ENCODE results near the gene C18orf32. TPM values are rescaled to one million over a fixed set of nuclear protein-coding genes. Genes with fewer than 3 reads are reported as not detected.
A peak's percentile ranks its signal among the peaks of the same experiment; 100 is the strongest.
"Not testable (repeated sequence)": the region's sequence is repeated elsewhere in the genome, so short reads cannot be mapped to it uniquely, and the experiment has no call there.

Gene C18orf32
- total RNA-seq (10 to 100 TPM; 43.3 to 57.3 TPM), polyA plus RNA-seq (10 to 100 TPM; 64.3 to 82.2 (median 67.1) TPM), total RNA-seq (4.3 to 14.7 (median 6.5) reads per million in 6 experiments)

DNA sequence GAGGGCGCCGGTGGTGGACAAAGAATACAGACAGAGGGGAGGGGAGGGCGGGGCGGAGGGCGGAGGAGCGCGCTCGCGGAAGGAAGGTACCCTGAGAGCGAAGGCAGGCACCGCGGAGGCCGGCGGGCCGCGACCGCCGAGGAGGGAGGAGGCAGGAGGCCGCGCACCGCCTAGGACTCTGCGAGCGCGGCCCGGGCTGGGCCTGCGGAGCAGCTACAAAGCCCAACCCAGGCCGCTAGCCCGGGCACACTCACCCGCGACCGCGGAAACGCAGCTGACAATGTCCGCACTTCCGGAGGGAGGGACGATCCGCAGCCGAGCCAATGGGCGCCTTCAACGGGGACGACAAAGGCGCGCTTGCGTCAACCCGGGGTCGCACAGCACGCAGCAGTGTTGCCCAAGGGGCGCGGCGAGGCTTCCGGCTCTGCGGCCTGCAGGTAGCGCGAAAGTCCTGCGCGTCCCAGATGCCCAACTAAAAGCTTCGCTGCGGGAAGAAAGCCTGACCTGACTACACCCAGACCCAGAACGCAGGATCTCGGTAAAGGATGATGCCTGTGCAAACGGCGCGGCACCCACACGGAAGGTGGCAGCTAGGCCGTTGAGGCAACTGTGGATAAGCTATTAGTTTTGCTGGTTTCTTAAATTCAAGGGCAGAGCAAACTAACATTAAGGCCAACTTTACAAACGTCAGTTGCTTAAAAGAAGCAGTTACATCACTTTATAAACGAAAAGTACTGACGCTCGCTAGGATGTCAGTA, at the start of gene C18orf32:
Gene C18orf32, minus strand, starts transcription at position 282 of the 758 bp plus-strand sequence. CDS start 3,486 bp downstream, outside the sequence.
- Mint-ChIP-seq H3K27me3 (no peaks in the 10 kb centered on the region), H3K9me3 (peaks cover 0 to 2% (median 0%) of the 10 kb centered on the region in 9 donors), H3K36me3 (peaks cover 0 to 67% (median 20%) of the 10 kb centered on the region in 3 donors), H3K4me3 (peak within 1 kb of the TSS; percentile 92 to 100 (median 96)), H3K27ac (peak within 1 kb of the TSS; percentile 94 to 99 (median 98)), H3K4me1 (peaks cover 27 to 76% (median 72%) of the 10 kb centered on the region in 4 donors)
- POLR2A ChIA-PET: interaction anchor here (0.6 to 5.1 kb wide), 12 partner anchors 8 to 1391 kb away, joined by 3 to 51 read pairs (median 3); partner anchors contain the start of genes CFAP53, DYM, MBD1 and ME2
- peak; percentile 89 to 92 for ATAC-seq
- DNase-seq: peak; percentile 83 to 97 (median 93)

DNA sequence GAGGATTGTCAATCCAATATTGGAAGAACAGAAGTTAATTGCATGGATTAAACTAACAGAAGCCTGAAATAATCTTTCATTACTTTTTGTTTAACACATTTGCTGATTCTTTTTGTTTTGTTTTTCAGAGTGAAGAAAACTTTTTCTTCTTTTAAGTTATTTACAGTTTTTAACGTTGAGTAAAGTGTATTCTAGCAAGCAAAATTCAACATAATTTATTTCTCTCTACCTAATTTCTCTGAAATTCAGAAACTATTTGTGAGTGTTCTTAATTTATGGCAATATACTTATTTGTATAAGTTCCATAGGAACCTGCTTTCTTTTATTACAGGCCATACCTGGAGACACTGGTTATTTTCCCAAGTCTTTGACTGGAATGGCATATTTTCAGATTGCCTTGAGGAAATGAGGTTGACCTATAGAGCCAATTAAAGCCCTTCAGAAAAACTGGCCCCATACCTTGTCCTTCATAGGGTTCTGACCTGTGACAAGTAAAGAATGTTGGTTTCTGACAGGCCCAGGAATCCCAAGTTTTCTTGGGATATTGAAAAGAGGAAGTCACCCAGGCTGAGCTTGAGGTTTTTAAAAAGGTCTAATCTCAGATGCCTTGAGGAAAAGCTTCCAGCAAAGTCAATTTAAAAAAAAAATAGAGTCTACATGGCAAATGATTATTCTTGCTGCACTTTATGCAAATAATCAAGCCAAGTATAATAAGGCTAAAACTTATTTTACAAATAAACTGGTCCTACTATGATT, 48.0 kb upstream of the C18orf32 start:
- H3K4me1 Mint-ChIP-seq: no peaks in the 10 kb centered on the region
- peaks cover 0 to 24% (median 3%) of the 10 kb centered on the region in 9 donors for H3K9me3 Mint-ChIP-seq
- POLR2A ChIA-PET: no interaction called here
- H3K4me3 Mint-ChIP-seq: no peak overlapping the region
- H3K27ac Mint-ChIP-seq: no peak overlapping the region
- ATAC-seq: no peak
- no peak for DNase-seq
- peaks cover 0 to 9% (median 7%) of the 10 kb centered on the region in 5 donors for H3K27me3 Mint-ChIP-seq
- peaks cover 0 to 13% (median 3%) of the 10 kb centered on the region in 3 donors for H3K36me3 Mint-ChIP-seq

DNA sequence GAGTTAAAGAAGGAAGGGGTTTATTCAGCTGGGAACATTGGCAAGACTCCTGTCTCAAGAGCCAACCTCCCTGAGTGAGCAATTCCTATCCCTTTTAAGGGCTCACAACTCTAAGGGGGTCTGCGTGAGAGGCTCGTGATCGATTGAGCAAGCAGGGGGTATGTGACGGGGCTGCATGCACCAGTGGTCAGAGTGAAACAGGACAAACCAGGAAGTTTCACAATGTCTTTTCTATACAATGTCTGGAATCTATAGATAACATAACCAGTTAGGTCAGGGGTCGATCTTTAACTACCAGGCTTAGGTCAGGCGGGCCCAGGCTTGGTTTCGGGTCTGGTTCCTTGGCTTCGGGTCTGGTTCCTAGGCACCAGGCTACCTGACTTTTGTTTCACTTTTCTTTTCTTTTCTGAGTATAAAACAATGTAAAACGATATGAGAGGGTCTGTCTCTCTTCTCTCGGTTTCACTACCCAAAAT, 44.7 kb upstream of the C18orf32 start:
- no peak overlapping the region for H3K27ac Mint-ChIP-seq
- H3K4me3 Mint-ChIP-seq: no peak overlapping the region
- ATAC-seq: no peak
- no peaks in the 10 kb centered on the region for H3K4me1 Mint-ChIP-seq
- peaks cover 3 to 17% (median 13%) of the 10 kb centered on the region in 5 donors for H3K27me3 Mint-ChIP-seq
- POLR2A ChIA-PET: no interaction called here
- DNase-seq: no peak
- H3K36me3 Mint-ChIP-seq: peaks cover 0 to 13% (median 4%) of the 10 kb centered on the region in 3 donors
- H3K9me3 Mint-ChIP-seq: peaks cover 0 to 24% (median 3%) of the 10 kb centered on the region in 9 donors

DNA sequence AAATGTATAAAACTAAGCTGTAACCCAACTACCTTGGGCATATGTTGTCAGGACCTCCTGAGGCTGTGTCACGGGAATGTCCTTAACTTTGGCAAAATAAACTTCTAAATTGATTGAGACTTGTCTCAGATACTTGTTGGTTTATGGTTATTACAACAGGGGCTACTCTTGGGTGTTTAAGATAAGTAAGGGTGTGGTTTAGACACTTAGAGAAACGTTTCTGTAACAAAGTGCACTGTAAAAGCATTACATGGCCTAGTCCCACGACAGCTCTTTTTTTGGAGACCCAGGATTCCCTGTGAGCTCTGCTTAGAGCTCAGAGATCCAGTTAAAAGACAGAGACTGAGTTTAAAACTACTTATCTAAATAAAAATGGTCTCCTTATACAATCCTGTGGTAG, 42.6 kb upstream of the C18orf32 start:
- Mint-ChIP-seq H3K36me3 (peaks cover 0 to 8% (median 4%) of the 10 kb centered on the region in 3 donors), H3K27me3 (peaks cover 3 to 18% (median 11%) of the 10 kb centered on the region in 5 donors), H3K27ac (no peak overlapping the region), H3K4me3 (no peak overlapping the region), H3K4me1 (no peaks in the 10 kb centered on the region), H3K9me3 (peaks cover 0 to 9% (median 1%) of the 10 kb centered on the region in 9 donors)
- POLR2A ChIA-PET: no interaction called here
- DNase-seq (no peak), ATAC-seq (no peak)

DNA sequence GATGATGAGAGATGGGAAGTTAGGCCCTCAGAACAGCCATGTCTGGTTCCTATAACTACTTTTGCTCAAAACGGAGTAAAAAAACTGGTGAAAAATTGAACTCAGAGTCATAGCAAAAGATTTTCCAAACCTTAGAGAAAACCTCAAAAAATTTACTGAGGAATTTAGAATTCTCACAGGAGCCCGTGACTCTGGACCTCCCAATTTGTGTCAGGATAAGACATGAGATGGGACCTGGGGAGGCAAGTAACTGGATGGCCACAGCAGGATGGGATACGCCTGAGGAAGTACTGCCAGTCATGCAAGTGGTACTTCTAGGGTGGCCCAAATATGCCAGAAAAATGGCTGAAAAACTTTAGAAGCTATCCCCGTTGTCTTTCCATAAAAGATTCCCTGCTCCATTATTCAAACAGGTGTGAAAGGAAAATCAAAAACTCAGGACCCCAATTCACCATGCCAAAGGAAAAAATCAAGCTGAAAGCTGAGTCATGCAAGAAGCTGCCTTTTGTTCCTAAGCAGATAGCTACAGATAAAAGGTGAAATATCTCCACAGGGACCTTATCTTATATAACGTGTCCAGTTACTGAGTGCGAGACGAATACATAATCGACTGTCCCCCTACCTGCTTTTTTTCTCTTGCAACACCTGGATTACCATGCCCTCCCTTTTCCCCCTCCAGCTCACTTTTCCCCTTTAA, 40.7 kb upstream of the C18orf32 start:
- Mint-ChIP-seq H3K4me3 (no peak overlapping the region), H3K36me3 (peaks cover 0 to 5% (median 4%) of the 10 kb centered on the region in 3 donors), H3K4me1 (no peaks in the 10 kb centered on the region), H3K9me3 (peaks cover 0 to 4% (median 0%) of the 10 kb centered on the region in 9 donors), H3K27ac (no peak overlapping the region), H3K27me3 (peaks cover 5 to 23% (median 11%) of the 10 kb centered on the region in 5 donors)
- no peak for DNase-seq
- ATAC-seq: no peak
- POLR2A ChIA-PET: no interaction called here

DNA sequence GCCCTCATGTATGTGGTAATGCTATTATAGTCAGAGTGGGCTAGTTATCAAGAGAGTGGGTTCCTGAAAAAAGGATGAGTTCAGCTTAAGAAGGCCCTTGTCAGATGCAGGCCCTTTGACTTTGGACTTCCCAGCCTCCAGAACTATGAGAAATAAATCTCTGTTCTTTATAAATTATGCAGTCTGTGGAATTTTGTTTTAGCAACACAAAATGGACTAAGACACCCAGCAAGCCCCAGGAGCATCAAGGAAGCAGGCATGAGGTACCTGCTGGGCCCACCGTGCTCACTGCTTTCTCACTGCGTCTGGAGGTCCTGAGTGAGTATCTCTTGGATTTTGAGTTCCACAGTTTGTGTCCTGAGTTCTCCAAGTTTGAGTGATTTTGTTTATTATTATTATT, 38.9 kb upstream of the C18orf32 start:
- POLR2A ChIA-PET: interaction anchor here (0.6 kb wide), 1 partner anchor 25 kb away, joined by 3 read pairs; no protein-coding TSS in a partner anchor
- no peaks in the 10 kb centered on the region for H3K9me3 Mint-ChIP-seq
- no peak for DNase-seq
- H3K27ac Mint-ChIP-seq: no peak overlapping the region
- peaks cover 0 to 4% (median 0%) of the 10 kb centered on the region in 3 donors for H3K36me3 Mint-ChIP-seq
- H3K4me3 Mint-ChIP-seq: no peak overlapping the region
- H3K27me3 Mint-ChIP-seq: peaks cover 5 to 23% (median 14%) of the 10 kb centered on the region in 5 donors
- H3K4me1 Mint-ChIP-seq: no peaks in the 10 kb centered on the region
- no peak for ATAC-seq

DNA sequence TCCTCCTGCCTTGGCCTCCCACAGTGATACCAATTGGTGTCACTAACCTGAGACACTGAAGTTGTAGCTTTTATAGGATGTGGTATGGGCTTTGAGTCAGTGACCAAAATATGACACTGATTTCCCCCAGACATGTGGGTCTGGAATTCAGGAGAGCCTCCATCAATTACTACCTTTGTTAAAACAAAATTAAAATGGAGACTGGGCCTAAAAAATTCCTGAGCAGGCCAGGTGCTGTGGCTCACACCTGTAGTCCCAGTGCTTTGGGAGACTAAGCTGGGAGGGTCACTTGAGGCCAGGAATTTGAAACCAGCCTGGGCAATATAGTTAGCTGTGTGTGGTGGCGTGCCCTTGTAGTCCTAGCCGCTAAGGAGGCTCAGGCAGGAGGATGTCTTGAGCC, 37.9 kb upstream of the C18orf32 start:
- Mint-ChIP-seq H3K27me3 (peaks cover under 1 to 15% (median 8%) of the 10 kb centered on the region in 5 donors), H3K36me3 (peaks cover 0 to under 1% (median 0%) of the 10 kb centered on the region in 3 donors), H3K27ac (no peak overlapping the region), H3K9me3 (no peaks in the 10 kb centered on the region), H3K4me3 (no peak overlapping the region), H3K4me1 (no peaks in the 10 kb centered on the region)
- no peak for ATAC-seq
- POLR2A ChIA-PET: no interaction called here
- no peak for DNase-seq

DNA sequence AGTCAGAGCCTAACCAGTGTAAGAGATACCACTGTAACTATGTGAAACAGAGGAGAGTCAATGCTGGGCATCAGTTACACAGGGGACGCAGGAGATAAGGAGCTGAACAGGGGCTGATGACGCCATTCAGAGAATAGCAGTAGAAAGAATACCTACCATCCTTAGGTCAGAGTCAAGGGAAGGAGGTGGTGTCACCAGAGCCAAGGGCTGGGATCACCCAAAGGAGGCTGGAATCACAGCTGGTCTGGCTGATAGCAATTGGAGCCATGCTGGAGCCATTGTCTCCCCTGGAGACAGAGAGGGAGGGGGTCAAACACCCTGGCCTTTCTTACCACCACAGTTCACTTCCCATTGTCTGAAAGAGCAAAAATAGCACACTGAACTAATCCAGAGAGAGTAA, 37.3 kb upstream of the C18orf32 start:
- H3K9me3 Mint-ChIP-seq: no peaks in the 10 kb centered on the region
- POLR2A ChIA-PET: no interaction called here
- no peak for DNase-seq
- peaks cover 0 to 9% (median 6%) of the 10 kb centered on the region in 5 donors for H3K27me3 Mint-ChIP-seq
- no peak overlapping the region for H3K4me3 Mint-ChIP-seq
- H3K27ac Mint-ChIP-seq: no peak overlapping the region
- no peak for ATAC-seq
- no peaks in the 10 kb centered on the region for H3K4me1 Mint-ChIP-seq
- H3K36me3 Mint-ChIP-seq: no peaks in the 10 kb centered on the region

DNA sequence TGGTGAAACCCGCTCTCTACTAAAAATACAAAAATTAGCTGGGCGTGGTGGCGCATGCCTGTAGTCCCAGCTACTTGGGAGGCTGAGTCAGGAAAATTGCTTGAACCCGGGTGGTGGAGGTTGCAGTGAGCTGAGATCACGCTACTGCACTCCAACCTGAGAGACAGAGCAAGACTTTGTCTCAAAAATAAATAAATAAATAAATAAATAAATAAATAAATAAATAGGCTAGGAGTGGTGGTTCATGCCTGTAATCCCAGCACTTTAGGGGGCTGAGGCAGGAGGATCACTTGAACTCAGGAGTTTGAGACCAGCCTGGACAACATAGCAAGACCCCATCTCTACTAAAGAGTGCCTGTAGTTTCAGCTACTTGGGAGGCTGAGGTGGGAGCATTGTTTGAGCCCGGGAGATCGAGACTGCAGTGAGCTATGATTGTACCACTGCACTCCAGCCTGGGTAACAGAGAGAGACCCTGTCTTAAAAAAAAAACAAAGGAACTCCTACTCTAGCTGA, 36.6 kb upstream of the C18orf32 start:
- POLR2A ChIA-PET, ATAC-seq, H3K27me3 Mint-ChIP-seq, H3K4me1 Mint-ChIP-seq, DNase-seq, H3K4me3 Mint-ChIP-seq, H3K9me3 Mint-ChIP-seq, H3K36me3 Mint-ChIP-seq, H3K27ac Mint-ChIP-seq: not testable (repeated sequence)

DNA sequence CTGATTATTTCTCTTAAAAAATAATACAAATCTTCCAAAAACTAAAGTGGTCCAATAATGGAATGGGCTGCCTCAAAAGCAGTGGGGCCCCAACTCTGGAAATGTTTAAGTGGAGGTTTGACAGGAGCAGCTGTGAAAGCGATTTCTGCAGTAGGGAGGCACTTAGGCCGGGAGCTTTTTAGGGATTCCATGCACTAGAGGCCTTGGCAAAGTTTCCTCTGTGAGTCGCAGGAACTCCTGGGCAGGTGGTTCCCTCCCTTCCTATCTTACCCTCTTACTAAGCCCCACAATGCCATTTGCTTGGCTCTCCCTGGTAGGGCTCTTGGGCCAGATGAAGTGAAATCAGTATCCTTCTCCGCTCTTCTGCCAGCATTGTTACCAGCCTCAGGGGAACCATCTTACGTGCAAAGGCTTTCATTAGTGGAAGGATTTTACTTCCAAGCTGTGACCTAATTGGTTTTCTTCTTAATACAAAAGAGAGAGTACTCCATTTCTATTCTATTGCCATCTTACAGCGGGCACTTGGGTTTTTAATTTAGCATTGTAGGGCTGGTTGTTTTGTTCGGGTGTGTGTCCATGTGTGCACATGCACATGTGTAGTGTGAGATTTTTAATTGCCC, 34.3 kb upstream of the C18orf32 start:
- Mint-ChIP-seq H3K9me3 (no peaks in the 10 kb centered on the region), H3K27me3 (peaks cover 0 to 6% (median 4%) of the 10 kb centered on the region in 5 donors), H3K4me3 (no peak overlapping the region), H3K36me3 (no peaks in the 10 kb centered on the region), H3K4me1 (no peaks in the 10 kb centered on the region), H3K27ac (no peak overlapping the region)
- POLR2A ChIA-PET: no interaction called here
- DNase-seq (no peak), ATAC-seq (no peak)

DNA sequence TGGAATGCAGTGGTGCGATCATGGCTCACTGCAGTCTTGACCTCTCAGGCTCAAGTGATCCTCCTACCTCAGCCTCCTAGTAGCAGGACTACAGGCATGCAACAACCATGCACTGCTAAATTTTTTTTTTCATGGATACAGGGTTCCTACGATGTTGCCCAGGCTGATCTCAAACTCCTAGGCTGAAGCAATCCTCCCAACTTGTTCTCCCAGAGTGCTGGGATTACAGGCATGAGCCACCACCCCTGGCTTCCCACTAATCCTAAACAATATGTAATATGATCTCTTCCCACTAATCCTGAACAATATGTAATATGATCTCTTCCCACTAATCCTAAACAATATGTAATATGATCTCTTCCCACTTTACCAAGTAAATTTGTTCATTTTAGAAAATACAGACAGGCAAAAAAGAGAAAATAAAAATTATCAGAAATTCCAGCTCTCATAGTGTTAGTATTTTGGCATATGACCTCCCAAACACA, 33.7 kb upstream of the C18orf32 start:
- Mint-ChIP-seq H3K36me3 (no peaks in the 10 kb centered on the region), H3K27ac (no peak overlapping the region), H3K27me3 (peaks cover 0 to 6% (median 4%) of the 10 kb centered on the region in 5 donors), H3K9me3 (no peaks in the 10 kb centered on the region), H3K4me1 (no peaks in the 10 kb centered on the region), H3K4me3 (no peak overlapping the region)
- ATAC-seq: no peak
- DNase-seq: no peak
- POLR2A ChIA-PET: no interaction called here

Data from naive thymus-derived CD8-positive, alpha-beta T cell (primary cell).